Skeletal muscle satellite cell (primary cell): ENCODE data around the gene LDB2.
A peak's percentile ranks its signal among the peaks of the same experiment; 100 is the strongest.

Experiments
- H3K27me3 ChIP-seq: 2 replicates; pipeline ENCODE4 v1.7.0; 2013; ENCODE audit warnings: low read length; ENCODE audit not compliant: control insufficient read depth, insufficient read depth
- H3K36me3 ChIP-seq: 2 replicates; pipeline ENCODE4 v1.7.0; 2013; ENCODE audit warnings: mild to moderate bottlenecking, control low read depth, low read length; ENCODE audit not compliant: insufficient read depth
- H3K4me1 ChIP-seq: 2 replicates; pipeline ENCODE4 v1.7.0; 2013; ENCODE audit warnings: low read length; ENCODE audit not compliant: control insufficient read depth, insufficient read depth
- H3K4me2 ChIP-seq: 2 replicates; pipeline ENCODE4 v1.7.0; 2013; ENCODE audit warnings: mild to moderate bottlenecking, low read length
- H3K4me3 ChIP-seq: 2 replicates; pipeline ENCODE4 v1.7.0; 2013; ENCODE audit warnings: low read length
- H3K9ac ChIP-seq: 2 replicates; pipeline ENCODE4 v1.7.0; 2013; ENCODE audit warnings: mild to moderate bottlenecking, low read depth, low read length, moderate library complexity
- H3K9me3 ChIP-seq: replicated peaks from 2 replicates; pipeline ENCODE4 v1.7.0; 2013; ENCODE audit warnings: mild to moderate bottlenecking, control low read depth, low read length

Gene LDB2

DNA sequence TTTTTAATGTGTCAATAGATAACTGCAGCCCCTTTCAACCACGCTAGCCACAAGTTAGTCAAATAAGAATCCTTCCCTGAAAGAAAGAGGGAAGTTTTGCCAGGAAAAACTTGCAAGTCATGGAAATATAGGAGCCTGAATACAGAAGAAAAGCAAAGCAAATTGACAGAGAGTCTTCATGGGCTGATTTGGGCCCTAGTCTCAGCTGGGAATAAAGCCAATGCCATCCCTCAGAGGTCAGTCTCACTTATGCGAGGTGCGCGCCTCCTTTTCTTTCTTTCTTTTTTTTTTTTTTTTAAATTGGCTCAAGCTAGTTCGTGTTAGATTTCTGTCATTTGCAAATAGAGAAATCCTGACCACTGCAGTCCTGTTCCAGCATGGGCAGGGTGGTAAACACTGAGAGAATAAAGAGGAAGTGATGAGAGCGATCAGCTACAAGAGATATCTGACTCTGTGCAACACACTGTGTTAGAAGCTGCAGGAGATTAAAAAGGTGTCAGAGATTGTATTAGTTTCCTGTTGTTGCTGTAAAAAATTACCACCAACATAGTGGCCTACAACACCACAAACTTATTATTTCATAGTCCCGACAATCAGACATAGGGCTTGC is 299.7 kb downstream of the LDB2 start:
- Histone ChIP-seq H3K9me3 (no peaks in the 10 kb centered on the region), H3K4me1 (no peaks in the 10 kb centered on the region), H3K36me3 (no peaks in the 10 kb centered on the region), H3K9ac (no peak overlapping the region), H3K27me3 (no peaks in the 10 kb centered on the region), H3K4me3 (no peak overlapping the region), H3K4me2 (no peak overlapping the region)

DNA sequence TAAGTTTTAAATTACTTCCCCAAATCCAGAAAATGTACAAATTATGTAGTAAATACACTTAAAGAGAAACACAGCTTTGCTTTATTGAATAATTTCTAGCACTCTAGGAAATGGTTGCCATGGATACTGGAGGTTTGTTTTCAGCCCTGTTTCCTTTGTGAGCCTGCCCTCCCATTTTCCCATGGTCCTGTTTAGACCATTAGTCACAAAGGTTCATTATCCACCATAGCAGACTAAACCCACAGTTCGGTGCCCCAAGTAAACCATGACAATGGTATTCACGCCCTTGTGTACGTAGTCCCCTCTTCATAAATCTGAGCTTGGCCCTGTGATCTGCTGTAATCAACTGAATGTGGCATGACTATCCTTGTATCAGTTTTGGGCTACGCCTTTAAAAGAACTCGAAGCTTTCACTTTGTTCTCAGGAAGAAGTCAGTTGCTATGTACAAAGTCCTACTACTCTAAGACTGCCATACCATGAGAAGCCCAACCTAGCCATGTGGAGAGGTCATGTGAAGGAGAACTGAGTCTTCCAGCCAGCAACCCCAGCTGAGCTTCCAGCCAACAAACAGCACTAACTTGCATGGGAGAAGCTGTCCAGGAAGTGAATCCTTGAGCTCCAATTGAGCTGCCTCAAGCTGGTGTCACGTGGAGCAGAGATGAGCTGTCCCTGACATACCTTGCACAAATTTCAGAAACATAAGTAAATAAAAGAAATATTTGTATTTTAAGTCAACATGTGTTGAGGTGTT is 300.4 kb downstream of the LDB2 start:
- Histone ChIP-seq H3K4me3 (no peak overlapping the region), H3K9ac (no peak overlapping the region), H3K27me3 (no peaks in the 10 kb centered on the region), H3K4me1 (no peaks in the 10 kb centered on the region), H3K9me3 (no peaks in the 10 kb centered on the region), H3K4me2 (peak overlapping the region; percentile 15), H3K36me3 (no peaks in the 10 kb centered on the region)

DNA sequence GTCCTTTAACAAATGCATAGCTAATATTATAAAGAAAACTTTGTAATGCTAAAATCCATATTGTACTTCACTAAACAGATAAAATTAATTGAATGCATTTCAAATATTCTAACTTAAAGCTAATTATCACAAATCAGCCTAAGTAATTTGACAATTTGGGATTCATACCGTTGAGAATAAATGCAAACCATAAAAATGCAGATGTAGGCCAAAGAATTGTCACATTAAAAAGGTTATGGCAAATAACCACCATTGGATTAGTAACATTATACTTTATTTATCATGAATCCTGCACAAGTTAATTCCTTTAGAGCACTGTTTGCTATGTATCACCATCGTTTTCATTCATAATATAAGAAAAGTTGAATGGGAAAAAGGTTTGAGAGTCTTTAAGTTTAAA is 301.0 kb downstream of the LDB2 start:
- H3K9me3 ChIP-seq = no peaks in the 10 kb centered on the region
- H3K4me2 ChIP-seq = no peak overlapping the region
- H3K27me3 ChIP-seq = no peaks in the 10 kb centered on the region
- H3K9ac ChIP-seq = no peak overlapping the region
- H3K36me3 ChIP-seq = no peaks in the 10 kb centered on the region
- no peak overlapping the region for H3K4me3 ChIP-seq
- H3K4me1 ChIP-seq = no peaks in the 10 kb centered on the region

- Histone ChIP-seq H3K4me1 (no peaks in the 10 kb centered on the region), H3K27me3 (no peaks in the 10 kb centered on the region), H3K9ac (no peak overlapping the region), H3K4me2 (no peak overlapping the region), H3K9me3 (no peaks in the 10 kb centered on the region), H3K36me3 (no peaks in the 10 kb centered on the region), H3K4me3 (no peak overlapping the region)
Observed at GRCh38 chr4:16596267-16596666, 302.2 kb downstream of the LDB2 start.

DNA sequence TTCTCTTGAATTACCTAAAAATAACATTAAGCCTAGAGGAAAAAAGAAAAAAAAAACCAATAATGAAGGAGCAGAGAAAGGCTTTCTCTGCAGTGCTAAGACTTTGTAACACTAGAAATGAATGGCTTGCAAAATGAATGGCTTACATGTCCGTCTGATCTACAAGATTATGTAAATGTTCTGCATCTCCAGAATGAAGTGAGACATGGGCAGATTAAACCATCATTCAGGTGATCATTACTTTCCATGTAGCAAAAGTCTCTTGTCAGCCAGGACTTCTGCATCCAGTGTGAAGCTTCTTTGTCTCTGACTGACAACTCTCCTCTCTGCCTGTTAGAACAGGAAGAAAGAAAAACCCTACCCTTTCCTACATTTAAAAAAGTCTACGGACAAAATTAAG is 304.3 kb downstream of the LDB2 start:
- H3K9ac ChIP-seq = no peak overlapping the region
- no peaks in the 10 kb centered on the region for H3K4me1 ChIP-seq
- no peaks in the 10 kb centered on the region for H3K27me3 ChIP-seq
- no peaks in the 10 kb centered on the region for H3K36me3 ChIP-seq
- no peak overlapping the region for H3K4me3 ChIP-seq
- no peak overlapping the region for H3K4me2 ChIP-seq
- H3K9me3 ChIP-seq = no peaks in the 10 kb centered on the region

GRCh38 chr4:16593386-16593785 is 305.1 kb downstream of the LDB2 start:
- no peak overlapping the region for H3K9ac ChIP-seq
- H3K4me3 ChIP-seq = no peak overlapping the region
- no peaks in the 10 kb centered on the region for H3K36me3 ChIP-seq
- H3K4me2 ChIP-seq = no peak overlapping the region
- no peaks in the 10 kb centered on the region for H3K9me3 ChIP-seq
- H3K27me3 ChIP-seq = no peaks in the 10 kb centered on the region
- no peaks in the 10 kb centered on the region for H3K4me1 ChIP-seq

GRCh38 chr4:16591272-16591826 is 307.1 kb downstream of the LDB2 start:
- H3K9ac ChIP-seq = no peak overlapping the region

GRCh38 chr4:16590797-16591196 is 307.6 kb downstream of the LDB2 start:
- H3K9me3 ChIP-seq = no peaks in the 10 kb centered on the region
- no peak overlapping the region for H3K9ac ChIP-seq
- no peaks in the 10 kb centered on the region for H3K36me3 ChIP-seq
- H3K4me3 ChIP-seq = no peak overlapping the region
- H3K4me2 ChIP-seq = no peak overlapping the region
- H3K27me3 ChIP-seq = no peaks in the 10 kb centered on the region
- no peaks in the 10 kb centered on the region for H3K4me1 ChIP-seq

More at GRCh38 chr4:16591272-16591826, 307.1 kb downstream of the LDB2 start:
- no peak overlapping the region for H3K4me2 ChIP-seq
- H3K4me1 ChIP-seq = no peaks in the 10 kb centered on the region
- no peaks in the 10 kb centered on the region for H3K36me3 ChIP-seq
- no peaks in the 10 kb centered on the region for H3K27me3 ChIP-seq
- no peaks in the 10 kb centered on the region for H3K9me3 ChIP-seq
- H3K4me3 ChIP-seq = no peak overlapping the region

- no peak overlapping the region for H3K4me2 ChIP-seq
- no peak overlapping the region for H3K4me3 ChIP-seq
- H3K4me1 ChIP-seq = no peaks in the 10 kb centered on the region
- no peaks in the 10 kb centered on the region for H3K36me3 ChIP-seq
- no peak overlapping the region for H3K9ac ChIP-seq
- no peaks in the 10 kb centered on the region for H3K27me3 ChIP-seq
- no peaks in the 10 kb centered on the region for H3K9me3 ChIP-seq
Observed at GRCh38 chr4:16588651-16589050, 309.8 kb downstream of the LDB2 start.

GRCh38 chr4:16588149-16588548 is 310.3 kb downstream of the LDB2 start:
- Histone ChIP-seq H3K9ac (no peak overlapping the region), H3K4me1 (no peaks in the 10 kb centered on the region), H3K27me3 (no peaks in the 10 kb centered on the region), H3K36me3 (no peaks in the 10 kb centered on the region), H3K9me3 (no peaks in the 10 kb centered on the region), H3K4me2 (no peak overlapping the region), H3K4me3 (no peak overlapping the region)

DNA sequence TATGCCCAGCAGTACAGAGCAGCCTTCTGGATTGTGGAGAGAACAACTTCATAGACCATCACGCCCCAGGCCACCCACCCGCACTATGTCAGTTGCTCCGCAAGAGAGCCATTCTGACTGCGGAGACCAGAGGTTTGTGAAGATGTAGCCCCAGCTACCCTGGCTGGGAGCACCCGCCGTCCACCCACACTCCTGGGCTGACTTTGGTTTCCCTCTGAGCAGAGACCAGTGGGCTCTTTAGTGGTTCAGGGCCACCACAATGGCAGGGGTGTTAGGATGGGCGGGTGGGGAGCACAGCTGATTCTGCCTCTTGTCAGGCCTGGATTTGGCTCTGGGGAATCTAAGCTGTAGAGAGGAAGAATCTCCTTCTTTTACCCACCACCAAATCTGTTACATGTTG is 313.4 kb downstream of the LDB2 start:
- no peak overlapping the region for H3K4me3 ChIP-seq
- no peaks in the 10 kb centered on the region for H3K27me3 ChIP-seq
- H3K4me2 ChIP-seq = no peak overlapping the region
- H3K4me1 ChIP-seq = no peaks in the 10 kb centered on the region
- H3K9me3 ChIP-seq = no peaks in the 10 kb centered on the region
- H3K36me3 ChIP-seq = no peaks in the 10 kb centered on the region
- no peak overlapping the region for H3K9ac ChIP-seq

DNA sequence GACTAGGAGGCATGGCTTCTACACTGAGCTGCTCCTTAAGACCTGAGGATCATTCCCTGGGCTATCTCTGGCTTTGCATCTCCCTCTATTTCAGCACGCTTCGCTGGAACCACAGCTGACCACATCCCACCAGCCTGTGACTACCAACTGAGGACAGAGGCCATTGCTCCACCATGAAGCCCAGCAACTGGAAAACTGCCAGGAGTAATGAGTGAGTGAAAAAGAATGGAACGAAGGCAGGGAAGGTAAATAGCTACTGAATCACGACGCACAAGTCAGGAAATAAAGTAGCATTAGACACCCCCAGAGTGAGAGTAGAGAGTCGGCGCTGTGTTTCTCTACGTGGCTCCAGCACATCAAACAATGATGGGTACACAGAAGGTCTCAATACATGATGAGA is 314.7 kb downstream of the LDB2 start:
- no peaks in the 10 kb centered on the region for H3K36me3 ChIP-seq
- H3K9ac ChIP-seq = no peak overlapping the region
- H3K4me1 ChIP-seq = no peaks in the 10 kb centered on the region
- H3K4me3 ChIP-seq = no peak overlapping the region
- no peaks in the 10 kb centered on the region for H3K9me3 ChIP-seq
- no peak overlapping the region for H3K4me2 ChIP-seq
- H3K27me3 ChIP-seq = no peaks in the 10 kb centered on the region
